Measurements from ENCODE around the gene C10orf71. TPM values are rescaled to one million over a fixed set of nuclear protein-coding genes. Genes with fewer than 3 reads are reported as not detected.

Gene C10orf71
- total RNA-seq, 2 donors from 2014 or later: 0.15 TPM; not detected in 1

DNA sequence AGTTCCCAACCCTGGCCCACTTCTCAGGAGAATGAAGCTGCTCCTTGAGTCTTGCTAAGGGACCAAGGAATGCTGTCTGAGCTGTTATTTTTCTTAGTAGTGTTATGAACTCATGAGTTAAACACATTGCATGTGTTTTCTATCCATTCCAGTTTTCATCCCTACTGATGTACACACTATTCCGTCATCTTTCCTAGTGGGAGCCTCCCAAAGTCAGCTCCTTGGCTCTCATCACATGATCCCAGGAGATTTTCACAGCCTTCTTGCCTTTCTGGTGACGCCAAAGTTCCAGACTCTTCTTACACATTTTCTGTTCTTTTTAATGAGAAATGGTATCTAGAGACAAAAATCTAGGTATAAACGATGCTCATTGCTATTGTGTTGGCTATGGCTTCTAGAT lies 8.4 kb upstream of the C10orf71 start:
- Mint-ChIP-seq H3K27me3 (ENCODE audit: insufficient read depth) (peaks cover 8% of the 10 kb centered on the region), H3K9me3 (no peaks in the 10 kb centered on the region), H3K4me3 (no peak overlapping the region), H3K4me1 (no peaks in the 10 kb centered on the region), H3K36me3 (ENCODE audit: low read depth) (no peaks in the 10 kb centered on the region), H3K27ac (no peak overlapping the region)
- H3K4me1 ChIP-seq (ENCODE audit: control insufficient read depth, insufficient read depth, low read length): no peaks in the 10 kb centered on the region
- no peaks in the 10 kb centered on the region for H3K27me3 ChIP-seq (ENCODE audit: control insufficient read depth, insufficient read depth, low read length, poor library complexity, severe bottlenecking)
- H3K36me3 ChIP-seq (ENCODE audit: control insufficient read depth, insufficient read depth, low read length): no peaks in the 10 kb centered on the region
- H3K9me3 ChIP-seq (ENCODE audit: control insufficient read depth, low read length): no peaks in the 10 kb centered on the region
- DNase-seq: no peak
- H3K9ac ChIP-seq (ENCODE audit: extremely low read depth, low read length, poor library complexity, severe bottlenecking): no peak overlapping the region
- H3K27ac ChIP-seq (ENCODE audit: low read depth, low read length): no peak overlapping the region
- H3K4me3 ChIP-seq (ENCODE audit: low read length): no peak overlapping the region
- 92 to 100% methylated on average over 1 to 3 of the region's 3 CpGs for WGBS, 2 experiments (ENCODE audit: insufficient coverage in 1 of 2, insufficient read length in 1 of 2)
- TF ChIP-seq, protein P1, sequence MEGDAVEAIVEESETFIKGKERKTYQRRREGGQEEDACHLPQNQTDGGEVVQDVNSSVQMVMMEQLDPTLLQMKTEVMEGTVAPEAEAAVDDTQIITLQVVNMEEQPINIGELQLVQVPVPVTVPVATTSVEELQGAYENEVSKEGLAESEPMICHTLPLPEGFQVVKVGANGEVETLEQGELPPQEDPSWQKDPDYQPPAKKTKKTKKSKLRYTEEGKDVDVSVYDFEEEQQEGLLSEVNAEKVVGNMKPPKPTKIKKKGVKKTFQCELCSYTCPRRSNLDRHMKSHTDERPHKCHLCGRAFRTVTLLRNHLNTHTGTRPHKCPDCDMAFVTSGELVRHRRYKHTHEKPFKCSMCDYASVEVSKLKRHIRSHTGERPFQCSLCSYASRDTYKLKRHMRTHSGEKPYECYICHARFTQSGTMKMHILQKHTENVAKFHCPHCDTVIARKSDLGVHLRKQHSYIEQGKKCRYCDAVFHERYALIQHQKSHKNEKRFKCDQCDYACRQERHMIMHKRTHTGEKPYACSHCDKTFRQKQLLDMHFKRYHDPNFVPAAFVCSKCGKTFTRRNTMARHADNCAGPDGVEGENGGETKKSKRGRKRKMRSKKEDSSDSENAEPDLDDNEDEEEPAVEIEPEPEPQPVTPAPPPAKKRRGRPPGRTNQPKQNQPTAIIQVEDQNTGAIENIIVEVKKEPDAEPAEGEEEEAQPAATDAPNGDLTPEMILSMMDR (conservative IDR thresholded peaks at IDR 0.05): no peak

DNA sequence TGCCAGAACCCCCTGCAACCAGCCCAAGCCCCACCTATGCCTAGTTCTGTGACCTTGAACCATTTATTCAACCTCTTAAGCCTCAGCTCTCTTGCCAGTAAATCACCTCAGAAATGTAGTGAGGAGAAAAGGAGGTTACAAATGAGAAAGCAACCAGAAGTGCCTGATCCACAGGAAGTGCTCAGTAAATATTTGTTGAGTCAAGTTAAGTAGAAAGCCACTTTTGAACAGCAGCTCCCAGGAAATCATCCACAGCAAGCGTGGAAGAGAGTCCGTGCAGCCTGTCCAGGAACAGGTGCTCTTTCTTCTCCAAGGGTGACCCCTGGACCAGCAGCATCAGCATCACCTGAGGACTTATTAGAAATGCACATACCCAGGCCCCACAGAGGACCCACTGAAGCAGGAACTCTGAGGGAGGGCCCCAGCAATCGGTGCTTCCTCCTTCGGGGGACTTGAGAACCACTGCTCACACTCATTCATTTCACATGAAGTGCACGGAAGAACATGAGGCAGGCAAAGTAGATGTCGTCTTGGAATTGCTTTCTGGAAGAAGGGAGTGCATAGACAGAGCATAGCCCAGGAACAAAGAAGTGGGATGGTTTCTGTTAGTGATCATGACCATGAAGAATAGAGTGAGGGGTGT lies 6.3 kb upstream of the C10orf71 start:
- 82 to 88% methylated on average over 3 to 6 of the region's 6 CpGs for WGBS, 2 experiments (ENCODE audit: insufficient coverage in 1 of 2, insufficient read length in 1 of 2)
- peaks cover 3% of the 10 kb centered on the region for H3K4me1 ChIP-seq (ENCODE audit: control insufficient read depth, insufficient read depth, low read length)
- H3K4me3 ChIP-seq (ENCODE audit: low read length): no peak overlapping the region
- peaks cover 9% of the 10 kb centered on the region for H3K27me3 Mint-ChIP-seq (ENCODE audit: insufficient read depth)
- no peaks in the 10 kb centered on the region for H3K9me3 Mint-ChIP-seq
- no peak for DNase-seq
- H3K9me3 ChIP-seq (ENCODE audit: control insufficient read depth, low read length): no peaks in the 10 kb centered on the region
- H3K27me3 ChIP-seq (ENCODE audit: control insufficient read depth, insufficient read depth, low read length, poor library complexity, severe bottlenecking): no peaks in the 10 kb centered on the region
- no peak overlapping the region for H3K27ac ChIP-seq (ENCODE audit: low read depth, low read length)
- H3K4me3 Mint-ChIP-seq: no peak overlapping the region
- TF ChIP-seq, protein P1 (conservative IDR thresholded peaks at IDR 0.05): no peak
- no peaks in the 10 kb centered on the region for H3K36me3 Mint-ChIP-seq (ENCODE audit: low read depth)
- H3K27ac Mint-ChIP-seq: no peak overlapping the region
- H3K9ac ChIP-seq (ENCODE audit: extremely low read depth, low read length, poor library complexity, severe bottlenecking): no peak overlapping the region
- H3K4me1 Mint-ChIP-seq: peaks cover 13% of the 10 kb centered on the region
- no peaks in the 10 kb centered on the region for H3K36me3 ChIP-seq (ENCODE audit: control insufficient read depth, insufficient read depth, low read length)

DNA sequence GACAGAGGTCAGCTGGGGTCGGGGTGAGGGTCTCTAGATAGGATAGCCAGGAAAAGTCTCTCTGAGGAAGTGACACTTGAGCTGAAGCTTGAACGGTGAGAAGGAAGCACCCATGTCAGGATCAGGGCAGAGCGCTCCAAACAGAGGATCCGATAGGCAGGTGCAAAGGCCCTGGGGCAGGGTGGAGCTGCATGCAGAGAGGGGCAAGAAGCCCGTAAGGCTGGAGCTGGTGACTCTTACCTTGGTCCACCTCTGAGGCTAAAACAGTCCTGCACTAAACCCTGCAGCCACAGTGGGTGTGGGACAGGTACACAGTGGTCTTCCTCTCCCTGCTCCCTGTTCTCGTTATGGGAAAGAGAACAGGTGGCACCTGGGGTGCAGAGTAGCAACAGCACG lies 5.8 kb upstream of the C10orf71 start:
- DNase-seq: no peak

More for the DNA sequence above, 5.8 kb upstream of the C10orf71 start:
- H3K9me3 ChIP-seq (ENCODE audit: control insufficient read depth, low read length): no peaks in the 10 kb centered on the region
- H3K36me3 ChIP-seq (ENCODE audit: control insufficient read depth, insufficient read depth, low read length): no peaks in the 10 kb centered on the region
- Mint-ChIP-seq H3K36me3 (ENCODE audit: low read depth) (no peaks in the 10 kb centered on the region), H3K9me3 (no peaks in the 10 kb centered on the region), H3K27me3 (ENCODE audit: insufficient read depth) (peaks cover 10% of the 10 kb centered on the region), H3K27ac (no peak overlapping the region), H3K4me1 (peaks cover 18% of the 10 kb centered on the region), H3K4me3 (no peak overlapping the region)
- H3K4me3 ChIP-seq (ENCODE audit: low read length): no peak overlapping the region
- H3K4me1 ChIP-seq (ENCODE audit: control insufficient read depth, insufficient read depth, low read length): peaks cover 7% of the 10 kb centered on the region
- H3K27ac ChIP-seq (ENCODE audit: low read depth, low read length): no peak overlapping the region
- no peak overlapping the region for H3K9ac ChIP-seq (ENCODE audit: extremely low read depth, low read length, poor library complexity, severe bottlenecking)
- WGBS, 2 experiments (ENCODE audit: insufficient coverage in 1 of 2, insufficient read length in 1 of 2): 77 to 92% methylated on average over 5 to 7 of the region's 7 CpGs
- TF ChIP-seq, protein P1 (conservative IDR thresholded peaks at IDR 0.05): no peak
- H3K27me3 ChIP-seq (ENCODE audit: control insufficient read depth, insufficient read depth, low read length, poor library complexity, severe bottlenecking): no peaks in the 10 kb centered on the region

Measured in endodermal cell (in vitro differentiated cells).